Adrenal gland (tissue), 5 donors: ENCODE data around the gene KCNT2.

Source experiments
- CTCF ChIP-seq, 6 experiments: fragments of 450-650 bp in 4 of 6; fragments of 200-600 bp in 2 of 6; sonication (generic) in 1 of 6; IDR thresholded peaks; 1 replicate in 5 of 6; 2 replicates in 1 of 6; pipeline versions ENCODE4 v1.5.1 to v1.8.0; 2016 to 2021; ENCODE audit warnings: antibody characterized with exemption in 6 of 6, mild to moderate bottlenecking in 2 of 6, moderate library complexity in 1 of 6
- POLR2A ChIP-seq, 2 donors: fragments of 450-650 bp; IDR thresholded peaks; one replicate each; pipeline ENCODE4 v1.6.1; 2017; ENCODE audit warnings: antibody characterized with exemption in 2 of 2, mild to moderate bottlenecking in 2 of 2, moderate library complexity in 1 of 2
- donor health status: DM: no; HTN: no; CAD: no.

- TF ChIP-seq POLR2A (IDR thresholded peaks at IDR 0.05) (no peak), CTCF (IDR thresholded peaks at IDR 0.05) (no peak)
These were observed 348.9 kb downstream of the KCNT2 start for GRCh38 chr1:196259316-196259715.
